HG03045 (cell line): ENCODE results near the gene GNAS.

ENCODE experiments used
- ATAC-seq: cut with Tn5 transposase; IDR thresholded peaks from one replicate; pipeline ENCODE4 v1.9.1; 2021; ENCODE audit warnings: mild to moderate bottlenecking, moderate library complexity; ENCODE audit not compliant: unreplicated experiment

GNAS gene

DNA sequence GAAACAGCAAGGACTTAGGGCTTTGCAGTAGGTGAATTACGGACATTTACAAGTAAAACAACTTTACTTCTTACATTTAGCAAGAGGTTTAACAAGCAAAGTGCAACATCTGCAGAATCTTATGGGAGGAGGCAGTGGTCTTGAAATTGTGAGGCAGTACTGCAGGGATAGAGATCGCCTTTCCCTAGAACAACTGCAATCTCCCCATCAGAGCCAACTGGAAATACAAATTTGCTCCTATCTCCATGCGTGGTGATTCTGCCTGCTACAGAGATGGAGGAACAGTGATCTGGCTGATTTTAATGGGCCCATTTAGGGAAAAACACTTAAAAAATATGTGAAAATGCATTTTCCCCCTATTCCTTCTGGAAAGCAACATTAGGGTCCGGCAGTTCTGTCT, 25.9 kb downstream of the GNAS start:
- no peak for ATAC-seq

DNA sequence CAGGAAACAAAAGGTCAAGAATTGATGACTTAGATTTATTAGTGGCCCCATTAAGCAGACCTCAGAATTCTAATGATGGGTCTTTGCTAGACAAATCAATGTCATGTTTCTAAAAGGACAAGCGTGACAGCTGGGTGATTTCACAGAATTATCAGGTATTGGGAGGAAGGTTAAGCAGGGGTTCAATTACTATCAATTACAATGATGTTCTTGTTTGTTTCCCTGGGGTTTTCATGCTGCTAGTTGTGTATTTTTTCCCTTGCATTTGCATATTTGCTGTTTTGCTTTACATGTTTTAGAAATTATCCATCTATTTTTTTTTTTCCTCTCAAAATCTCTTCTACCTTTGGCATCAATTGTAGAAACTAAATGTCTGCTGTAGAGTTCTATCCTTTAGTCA, 27.9 kb downstream of the GNAS start:
- no peak for ATAC-seq

DNA sequence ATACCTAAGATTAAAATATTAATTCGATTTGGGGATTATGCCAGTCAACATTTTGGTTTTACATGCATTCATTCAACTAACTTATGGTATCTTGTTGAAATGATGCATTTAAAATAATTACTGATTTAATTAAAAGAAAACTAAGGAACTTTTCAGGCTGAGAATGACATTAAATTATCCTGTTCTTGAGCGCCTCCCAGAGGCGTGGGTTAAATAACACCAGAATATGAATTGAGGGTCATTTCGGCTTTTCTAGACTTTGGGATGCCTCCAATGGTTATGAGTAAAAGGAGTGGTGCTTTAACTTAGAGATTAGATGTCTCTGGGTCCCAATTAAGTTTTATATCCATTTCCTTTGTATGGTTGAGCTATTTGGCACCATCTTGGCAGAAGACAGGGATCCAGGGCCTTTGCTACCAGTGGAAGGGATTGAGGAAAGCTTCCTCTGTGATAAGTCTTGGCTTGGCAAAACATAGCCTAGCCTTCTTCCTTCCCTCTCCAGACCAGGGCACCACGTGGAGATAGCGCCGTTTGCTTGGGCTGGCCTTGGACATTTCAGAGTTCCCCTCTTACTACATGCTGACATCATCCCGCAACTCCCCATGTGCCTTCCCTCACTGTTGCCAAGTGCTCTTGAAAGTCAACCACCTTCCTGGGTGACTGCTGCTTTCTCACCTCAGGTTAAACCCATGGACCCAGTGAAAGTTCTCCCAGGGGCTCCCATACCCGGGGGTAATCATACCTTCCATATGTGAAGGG, 28.7 kb downstream of the GNAS start:
- ATAC-seq, result no peak

DNA sequence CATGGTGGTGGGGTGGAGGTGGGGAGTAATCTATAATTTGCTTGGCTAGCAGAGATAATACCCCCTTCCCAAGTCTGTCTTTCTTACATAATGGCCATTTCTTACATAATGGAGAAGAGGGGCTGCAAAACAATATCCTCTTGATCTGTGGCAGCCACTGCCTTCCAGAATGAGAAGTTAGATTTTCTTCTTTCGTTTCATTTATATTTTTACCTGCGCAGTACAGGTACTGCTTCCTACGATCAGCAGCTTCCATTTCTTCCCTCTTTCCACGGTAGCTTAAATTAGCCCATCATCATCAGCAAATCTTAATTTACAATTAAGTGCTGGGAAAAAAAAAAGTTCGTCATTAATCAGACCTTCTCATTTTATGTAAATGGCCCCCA, 30.2 kb downstream of the GNAS start:
- ATAC-seq, result no peak

DNA sequence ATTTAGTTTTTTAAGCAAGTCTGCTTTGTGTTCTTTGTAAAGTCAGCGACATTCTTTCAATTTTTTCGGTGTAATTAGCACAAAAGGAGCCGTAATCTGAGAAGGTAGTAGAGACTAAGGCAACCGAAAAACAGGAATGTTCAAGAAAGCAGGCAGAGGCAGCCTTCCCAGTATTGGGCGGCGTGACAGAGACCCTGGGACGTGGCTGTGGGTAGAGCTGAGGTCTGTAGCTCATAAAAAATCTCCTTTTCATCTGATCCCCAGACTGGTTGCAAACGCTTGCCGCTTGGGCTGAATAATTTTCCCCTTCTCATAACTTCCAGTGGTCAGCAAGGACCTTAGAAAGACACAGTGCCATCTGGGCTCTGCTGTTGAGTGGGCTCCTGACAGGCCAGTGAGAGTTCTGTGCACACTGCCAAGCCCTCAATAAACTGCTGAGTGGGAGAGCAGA, 30.8 kb downstream of the GNAS start:
- ATAC-seq, result no peak

DNA sequence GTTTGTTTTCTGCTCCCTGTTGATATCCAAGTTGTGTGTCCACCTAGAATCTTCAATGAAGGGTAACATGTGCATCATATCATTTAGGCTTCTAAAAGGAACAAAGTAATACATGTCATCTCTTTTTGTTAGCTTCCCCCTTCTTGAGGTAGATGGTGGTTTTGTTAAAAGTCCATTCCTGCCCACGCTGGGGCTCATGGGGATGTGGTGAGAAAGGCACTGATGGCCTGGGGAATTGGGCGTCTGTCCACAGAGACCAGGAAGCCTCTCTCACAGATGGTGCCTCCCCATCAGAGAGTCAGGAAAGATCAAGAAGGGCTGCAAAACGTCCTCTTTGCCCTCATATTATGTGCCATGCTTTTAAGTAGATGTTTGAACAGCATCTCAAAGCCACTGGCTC, 32.5 kb downstream of the GNAS start:
- ATAC-seq, result no peak

DNA sequence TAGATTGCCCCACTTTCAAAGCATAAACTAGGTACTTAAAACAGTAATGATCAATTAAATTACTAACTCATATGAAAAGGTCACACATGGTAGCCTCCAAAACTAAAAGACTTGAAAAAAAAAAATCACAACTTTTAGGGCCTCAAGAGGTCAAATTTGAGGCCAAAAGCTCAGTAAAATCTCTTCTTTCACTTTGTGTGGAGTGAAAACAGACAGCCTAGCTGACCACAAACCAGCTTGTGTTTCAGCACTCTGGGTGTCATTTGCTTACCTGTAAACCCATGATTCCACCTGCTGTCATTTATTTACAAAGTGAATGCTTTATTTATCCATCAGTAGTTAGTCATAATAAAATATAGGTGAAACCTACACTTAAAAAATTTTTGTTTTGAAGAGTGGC, 34.0 kb downstream of the GNAS start:
- ATAC-seq, result no peak

DNA sequence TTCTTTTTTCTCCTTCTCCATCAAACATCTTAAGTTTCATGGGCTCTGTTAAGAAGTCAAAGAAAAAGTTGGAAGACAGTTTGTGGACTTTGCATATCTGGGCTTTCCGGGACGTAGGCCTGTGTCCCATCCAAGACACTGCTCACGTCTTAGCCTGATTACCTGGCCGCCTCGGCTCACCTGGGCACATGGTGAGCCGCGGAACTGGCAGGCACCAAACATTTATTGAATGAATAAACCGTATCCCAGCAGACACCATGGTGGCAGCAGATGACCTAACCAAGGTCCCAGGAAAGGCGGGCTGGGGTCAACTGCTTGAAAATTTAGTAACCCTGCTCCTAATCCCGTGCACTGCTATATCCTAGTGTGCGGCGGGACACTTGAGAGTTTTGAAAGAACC, 35.6 kb downstream of the GNAS start:
- no peak for ATAC-seq

DNA sequence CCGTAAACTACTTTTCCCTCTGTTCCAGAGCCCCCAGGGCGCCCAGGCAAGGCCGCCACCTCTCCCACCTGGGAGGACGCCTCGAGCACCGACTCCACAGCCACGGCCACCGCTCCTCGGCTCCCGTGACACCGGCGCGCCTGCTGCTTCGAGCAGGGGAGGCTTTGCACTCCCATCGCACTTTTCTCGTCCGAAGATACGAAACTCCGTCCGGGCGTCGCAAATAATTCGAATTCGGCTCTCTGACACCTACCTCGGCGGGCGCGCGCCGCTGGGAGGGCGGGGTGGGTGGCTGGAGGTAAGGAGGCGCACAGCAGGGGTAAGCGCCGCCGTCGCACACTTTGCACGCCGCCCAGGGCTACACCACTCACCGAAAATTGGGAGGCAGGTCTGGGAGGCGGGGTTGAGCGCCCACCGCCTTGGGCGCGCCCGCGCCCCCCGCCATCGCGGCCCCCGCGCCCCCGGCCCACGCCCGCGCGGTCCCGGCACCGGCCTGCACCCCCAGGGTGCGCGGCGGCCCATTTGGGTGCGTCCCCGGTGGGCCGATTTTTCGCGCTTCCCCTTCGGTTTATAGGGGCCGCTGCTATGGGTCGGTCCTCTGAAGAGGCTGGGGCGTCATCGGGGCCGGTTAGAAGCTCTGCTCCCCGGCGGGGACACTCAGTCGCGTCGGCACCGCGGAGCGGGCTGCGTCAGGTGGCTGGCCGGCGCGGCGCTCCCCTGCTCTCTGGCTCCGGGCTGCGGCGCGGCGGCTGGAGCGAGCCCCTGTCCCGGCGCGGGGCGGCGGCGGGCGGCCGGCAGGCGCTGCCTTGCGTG, 36.2 kb downstream of the GNAS start:
- peak; percentile 37 for ATAC-seq

DNA sequence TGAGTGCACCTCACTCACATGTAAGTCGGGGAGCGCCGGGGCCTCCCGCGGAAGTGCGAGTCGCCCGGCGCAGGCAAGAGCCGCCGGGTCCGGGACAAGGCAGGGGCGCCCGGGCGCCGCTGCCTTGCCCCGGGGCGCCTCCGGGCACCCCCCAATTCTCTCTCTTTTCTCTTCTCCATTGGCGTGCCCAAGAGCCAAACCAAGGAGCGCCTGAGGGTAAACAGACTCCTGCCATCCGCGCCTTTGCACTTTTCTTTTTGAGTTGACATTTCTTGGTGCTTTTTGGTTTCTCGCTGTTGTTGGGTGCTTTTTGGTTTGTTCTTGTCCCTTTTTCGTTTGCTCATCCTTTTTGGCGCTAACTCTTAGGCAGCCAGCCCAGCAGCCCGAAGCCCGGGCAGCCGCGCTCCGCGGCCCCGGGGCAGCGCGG, 36.8 kb downstream of the GNAS start:
- no peak for ATAC-seq

DNA sequence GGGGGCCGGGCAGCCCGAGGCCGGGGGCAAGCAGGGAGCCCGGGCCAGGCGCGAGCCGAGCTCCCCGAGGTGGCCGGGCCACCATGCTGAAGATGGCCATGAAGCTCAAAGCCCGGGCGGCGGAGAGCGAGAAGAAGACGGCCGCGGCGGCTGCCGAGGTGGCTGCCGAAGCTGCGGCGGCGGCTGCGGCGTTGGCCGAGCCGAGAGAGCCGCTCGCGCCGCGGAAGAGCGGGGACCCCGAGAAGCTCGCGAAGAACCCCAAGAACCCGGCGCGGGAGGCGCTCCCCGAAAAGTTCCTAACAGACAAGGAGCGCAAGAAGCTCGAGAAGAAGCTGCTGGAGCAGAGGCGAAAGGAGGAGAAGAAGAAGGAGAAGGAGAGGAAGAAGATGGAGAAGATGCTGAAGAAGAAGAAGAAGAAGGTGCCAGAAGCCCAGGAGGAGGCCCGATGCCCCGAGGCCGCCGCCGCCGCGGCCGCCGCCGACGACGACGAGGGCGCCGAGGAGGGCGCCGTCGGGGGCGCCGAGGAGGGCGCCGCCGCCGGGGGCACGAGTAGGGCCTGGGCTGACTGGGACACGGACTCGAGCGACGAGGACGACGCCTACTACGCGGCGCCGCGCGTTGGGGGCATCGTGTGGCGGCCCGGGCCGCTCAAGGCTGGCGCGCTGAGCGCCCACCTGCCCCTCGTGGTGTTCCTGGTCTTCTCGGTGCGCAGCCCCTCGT, 37.4 kb downstream of the GNAS start:
- peak; percentile 0 for ATAC-seq

DNA sequence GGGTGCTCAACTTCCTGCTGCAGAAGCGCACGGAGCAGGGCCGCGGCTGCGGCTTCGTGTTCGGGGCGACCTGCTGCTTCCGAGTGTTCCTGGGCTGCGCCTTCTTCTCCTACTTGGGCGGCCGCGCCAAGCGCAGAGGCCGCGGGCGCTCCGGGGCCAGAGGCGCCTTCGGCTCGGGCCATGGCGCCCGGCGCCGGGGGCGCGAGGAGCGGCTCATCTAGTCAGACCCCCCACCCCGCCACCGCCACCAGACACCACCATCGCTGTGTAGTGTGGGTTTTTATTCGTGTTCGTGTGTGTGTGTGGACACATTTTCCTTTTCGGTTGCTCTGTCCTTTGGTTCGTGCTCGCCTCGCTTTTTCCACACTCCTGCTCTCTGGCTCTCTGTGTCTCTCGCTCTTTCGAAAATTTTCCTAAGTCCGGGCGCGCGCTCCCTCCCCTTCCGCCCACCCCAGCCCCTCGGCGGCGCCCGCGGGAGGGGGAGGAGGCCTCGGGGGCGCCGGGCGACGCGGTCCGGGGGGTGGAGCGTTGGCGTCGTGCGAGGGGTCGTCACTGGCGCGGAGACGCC, 38.1 kb downstream of the GNAS start:
- ATAC-seq, result peak; percentile 34

DNA sequence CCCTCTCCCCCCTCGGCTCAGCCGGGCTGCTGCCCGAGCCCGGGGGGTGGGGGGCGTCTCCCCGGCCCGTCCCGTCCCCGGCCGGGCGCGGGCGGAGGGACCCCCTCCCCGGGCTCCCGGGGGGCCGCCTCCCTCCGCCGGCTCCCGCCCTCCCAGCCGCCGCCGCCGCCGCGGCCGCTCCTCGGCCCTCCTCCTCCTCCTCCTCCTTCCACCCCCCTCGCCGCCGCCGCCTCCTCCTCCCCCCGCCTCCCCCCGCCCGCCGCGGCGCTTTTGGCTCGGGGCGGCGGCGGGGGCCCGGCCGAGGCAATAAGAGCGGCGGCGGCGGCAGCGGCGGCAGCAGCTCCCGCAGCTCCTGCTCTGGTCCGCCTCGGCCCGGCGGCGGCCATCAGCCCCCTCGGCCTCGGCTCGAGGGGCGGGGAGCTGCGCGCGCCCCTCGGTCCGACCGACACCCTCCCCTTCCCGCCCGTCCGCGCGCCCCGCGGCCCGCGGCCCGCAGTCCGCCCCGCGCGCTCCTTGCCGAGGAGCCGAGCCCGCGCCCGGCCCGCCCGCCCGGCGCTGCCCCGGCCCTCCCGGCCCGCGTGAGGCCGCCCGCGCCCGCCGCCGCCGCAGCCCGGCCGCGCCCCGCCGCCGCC, 38.7 kb downstream of the GNAS start:
- peak; percentile 29 for ATAC-seq

DNA sequence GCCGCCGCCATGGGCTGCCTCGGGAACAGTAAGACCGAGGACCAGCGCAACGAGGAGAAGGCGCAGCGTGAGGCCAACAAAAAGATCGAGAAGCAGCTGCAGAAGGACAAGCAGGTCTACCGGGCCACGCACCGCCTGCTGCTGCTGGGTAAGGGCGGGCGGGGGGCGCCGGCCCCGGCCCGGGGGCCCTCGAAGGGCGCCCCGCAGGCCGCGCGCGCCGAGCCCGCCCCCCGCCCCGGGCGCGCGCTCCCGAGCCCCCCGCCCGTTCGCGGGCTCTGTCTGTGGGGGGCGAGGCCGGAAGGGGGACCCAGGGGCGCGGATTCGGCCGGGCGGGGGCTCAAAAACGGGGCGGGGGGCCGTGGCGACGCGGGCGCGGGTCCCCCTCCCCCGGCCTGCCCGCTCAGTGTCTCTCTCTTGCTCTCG, 39.2 kb downstream of the GNAS start:
- peak; percentile 7 for ATAC-seq

DNA sequence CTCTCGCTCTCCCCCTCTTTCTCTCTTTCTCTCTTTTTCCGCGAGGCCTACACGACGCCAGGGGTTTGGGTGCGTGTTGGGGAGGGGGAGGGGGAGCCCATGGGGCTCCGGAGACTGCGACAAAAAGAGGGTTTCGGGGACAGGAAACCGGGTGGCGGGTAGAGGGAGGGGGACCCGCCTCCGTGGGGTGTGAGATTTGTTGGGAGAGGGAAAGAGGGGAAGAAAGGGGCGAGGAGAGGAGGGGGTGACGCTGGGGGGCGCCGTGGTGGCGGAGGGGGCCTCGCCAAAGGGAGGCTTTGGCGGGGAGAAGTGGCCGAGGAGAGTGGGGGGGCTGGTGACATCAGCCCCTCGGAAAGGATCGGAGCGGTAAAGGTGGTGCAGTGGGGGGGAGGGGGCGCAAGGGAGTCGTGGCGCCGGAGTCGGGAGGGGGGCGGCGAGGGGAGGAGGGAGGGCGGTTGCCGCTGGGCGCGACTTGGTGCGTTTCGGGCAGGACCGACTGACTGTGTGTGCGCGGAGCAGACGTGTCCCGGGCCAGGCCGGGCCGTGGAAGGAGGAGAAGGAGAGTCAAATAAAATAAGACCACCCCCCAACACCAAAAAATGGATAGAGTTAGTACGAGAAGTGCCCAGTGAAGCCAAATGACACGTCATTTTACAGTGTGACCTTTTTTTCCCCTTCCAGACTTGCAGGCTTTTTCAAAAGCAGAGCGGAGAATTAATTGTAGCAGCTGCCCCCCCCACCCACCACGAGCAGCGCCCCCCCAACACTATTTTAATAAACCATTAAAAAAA, 39.8 kb downstream of the GNAS start:
- peak; percentile 6 for ATAC-seq

DNA sequence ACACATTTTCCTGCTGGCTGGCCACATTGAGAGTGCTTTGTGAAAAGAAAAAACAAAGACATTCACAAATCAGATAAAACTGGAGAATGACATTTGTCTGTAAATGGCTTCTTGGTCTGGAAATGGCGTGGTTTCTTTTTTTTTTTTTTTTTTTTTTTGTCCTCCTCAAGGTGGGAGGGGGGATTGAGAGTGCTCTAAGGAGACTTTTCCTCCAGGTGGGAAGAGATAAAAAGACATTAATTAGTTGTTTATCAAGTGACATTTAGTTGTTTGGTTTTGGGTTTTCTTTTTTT, 40.4 kb downstream of the GNAS start:
- no peak for ATAC-seq

DNA sequence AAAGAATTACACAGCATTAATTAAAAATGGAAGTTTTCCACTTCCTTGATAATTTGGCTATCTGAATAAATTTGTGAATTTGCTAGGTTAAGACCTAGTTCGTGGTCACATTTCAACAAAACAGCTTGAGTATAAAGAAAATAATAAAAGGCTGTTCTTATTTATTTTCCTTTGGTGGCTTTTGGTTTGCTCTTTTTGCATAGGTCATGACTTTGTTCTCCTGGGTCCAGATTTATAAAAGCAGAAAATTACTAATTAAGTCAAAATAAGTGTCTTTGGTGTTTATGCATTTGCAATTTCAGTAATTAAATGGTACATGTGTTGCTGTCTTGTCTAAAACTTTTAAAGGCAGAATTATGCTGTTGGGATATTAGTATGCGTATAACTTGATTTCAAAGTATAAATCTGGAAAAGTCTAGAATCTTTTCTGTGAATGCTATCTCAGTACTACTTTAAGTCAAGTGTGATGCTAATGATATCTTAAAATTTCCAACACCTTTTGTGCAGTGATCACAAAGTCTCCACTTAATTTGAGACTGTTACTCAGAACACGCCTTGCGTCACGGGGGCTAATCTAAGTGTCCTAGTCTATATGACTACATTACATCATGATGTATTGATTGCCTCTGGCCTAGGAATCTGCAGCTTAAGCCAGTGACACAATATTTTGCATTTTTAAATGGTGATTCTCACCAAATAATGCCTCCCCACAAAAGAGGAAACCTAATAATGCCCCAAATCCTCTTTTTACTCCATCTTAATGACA, 41.0 kb downstream of the GNAS start:
- ATAC-seq, result no peak

DNA sequence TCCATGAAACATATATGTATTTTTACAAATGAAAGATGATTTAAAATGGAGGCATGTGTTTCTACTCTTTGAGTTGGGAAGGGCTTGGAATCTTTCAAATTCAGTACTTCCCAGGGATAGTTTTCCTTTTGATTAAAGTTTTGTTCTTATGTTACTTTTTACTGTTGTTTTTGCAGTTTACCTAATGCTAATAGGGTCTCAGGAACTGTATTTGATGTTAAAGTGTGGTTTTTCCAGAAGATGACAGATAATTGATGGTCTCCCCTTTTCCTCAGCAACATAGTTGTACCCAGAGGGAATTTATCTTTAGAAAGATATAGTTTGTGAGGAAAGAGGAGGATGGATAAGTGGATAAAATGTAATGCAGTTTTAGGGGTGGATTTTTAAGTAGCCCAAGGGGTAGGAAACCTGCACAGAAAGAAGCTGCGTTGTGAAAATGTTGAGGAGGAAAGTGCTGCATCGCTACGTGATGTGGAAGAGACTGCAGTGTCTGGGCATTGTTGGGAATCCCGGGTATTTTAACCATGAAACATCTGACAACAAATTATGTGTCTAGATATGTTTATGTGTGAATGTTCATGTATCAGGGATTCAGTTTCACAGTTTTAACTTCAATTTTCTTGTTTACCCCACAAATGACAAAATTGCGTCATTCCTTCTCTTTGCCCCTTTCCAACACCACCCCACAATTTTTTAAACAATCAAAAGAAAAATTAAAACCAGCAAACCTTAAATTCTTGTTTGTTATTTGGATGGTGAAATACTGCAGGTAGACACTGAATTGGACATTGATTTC, 42.3 kb downstream of the GNAS start:
- ATAC-seq, result no peak
